GM12801 (cell line): ENCODE measurements around the gene LHFPL6.

Experiments used
- TF ChIP-seq, protein P1 (sequence below): IDR thresholded peaks from one replicate; pipeline ENCODE4 v1.5.1; 2011; ENCODE audit warnings: control low read depth; ENCODE audit not compliant: insufficient read length; ENCODE audit errors: extremely low read depth

The LHFPL6 gene

DNA sequence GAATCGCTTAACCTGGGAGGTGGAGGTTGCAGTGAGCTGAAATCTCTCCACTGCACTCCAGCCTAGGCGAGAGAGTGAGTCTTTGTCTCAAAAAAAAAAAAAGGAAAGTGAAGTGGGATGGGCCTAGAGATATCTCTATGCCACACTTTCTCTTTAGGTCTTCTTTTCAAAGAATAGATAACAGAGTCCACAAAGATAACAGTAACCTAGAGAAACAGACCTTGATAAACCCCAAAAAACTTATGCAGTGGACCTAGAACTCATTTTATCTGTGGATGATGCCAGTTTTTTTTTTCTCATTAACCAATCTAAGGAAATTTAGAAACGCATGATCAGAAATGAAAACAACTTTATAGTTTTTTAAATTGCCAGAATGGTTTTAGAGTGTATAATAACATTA lies 227.4 kb downstream of the LHFPL6 start:
- TF ChIP-seq, protein P1, sequence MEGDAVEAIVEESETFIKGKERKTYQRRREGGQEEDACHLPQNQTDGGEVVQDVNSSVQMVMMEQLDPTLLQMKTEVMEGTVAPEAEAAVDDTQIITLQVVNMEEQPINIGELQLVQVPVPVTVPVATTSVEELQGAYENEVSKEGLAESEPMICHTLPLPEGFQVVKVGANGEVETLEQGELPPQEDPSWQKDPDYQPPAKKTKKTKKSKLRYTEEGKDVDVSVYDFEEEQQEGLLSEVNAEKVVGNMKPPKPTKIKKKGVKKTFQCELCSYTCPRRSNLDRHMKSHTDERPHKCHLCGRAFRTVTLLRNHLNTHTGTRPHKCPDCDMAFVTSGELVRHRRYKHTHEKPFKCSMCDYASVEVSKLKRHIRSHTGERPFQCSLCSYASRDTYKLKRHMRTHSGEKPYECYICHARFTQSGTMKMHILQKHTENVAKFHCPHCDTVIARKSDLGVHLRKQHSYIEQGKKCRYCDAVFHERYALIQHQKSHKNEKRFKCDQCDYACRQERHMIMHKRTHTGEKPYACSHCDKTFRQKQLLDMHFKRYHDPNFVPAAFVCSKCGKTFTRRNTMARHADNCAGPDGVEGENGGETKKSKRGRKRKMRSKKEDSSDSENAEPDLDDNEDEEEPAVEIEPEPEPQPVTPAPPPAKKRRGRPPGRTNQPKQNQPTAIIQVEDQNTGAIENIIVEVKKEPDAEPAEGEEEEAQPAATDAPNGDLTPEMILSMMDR = no peak

DNA sequence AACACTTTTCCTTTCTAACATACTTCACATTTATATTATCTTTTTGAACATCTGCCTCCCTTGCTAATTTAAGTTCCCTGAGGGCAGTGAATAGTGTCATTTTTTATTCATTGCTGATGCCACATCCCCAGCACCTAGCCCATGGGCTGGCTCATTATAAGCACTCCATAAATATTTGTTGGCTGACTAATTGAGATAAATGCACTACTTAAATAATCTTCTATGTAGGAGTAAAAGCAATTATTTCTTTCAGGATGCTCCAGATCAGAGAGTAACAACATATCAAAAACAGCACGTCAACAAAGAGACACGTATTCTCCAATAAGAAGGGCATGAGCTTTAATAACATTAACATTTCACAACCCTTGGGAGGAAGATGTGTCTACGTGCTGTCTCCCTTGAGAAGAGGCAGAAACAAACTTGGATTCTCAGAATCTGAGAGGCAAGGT lies 228.2 kb downstream of the LHFPL6 start:
- TF ChIP-seq, protein P1 = no peak

DNA sequence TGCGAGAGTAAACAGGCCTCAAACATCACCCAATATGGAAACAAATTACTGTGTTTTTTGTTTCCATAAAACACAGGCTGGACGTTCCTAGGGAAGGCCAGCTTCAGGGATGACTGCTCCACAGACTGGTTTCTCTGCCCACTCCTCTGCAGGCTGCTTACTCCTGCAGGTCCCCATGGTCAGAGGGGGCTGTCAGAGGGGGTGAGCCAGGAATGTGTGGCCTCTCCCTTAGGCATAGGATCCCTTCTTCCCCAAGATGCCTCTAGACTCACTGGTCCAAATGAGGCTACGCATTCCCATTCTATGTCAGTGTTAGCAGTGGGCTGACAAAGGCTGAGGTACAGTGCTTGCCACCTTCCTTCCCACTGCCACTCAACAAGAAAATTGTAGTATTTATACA lies 229.8 kb downstream of the LHFPL6 start:
- TF ChIP-seq, protein P1 = no peak

DNA sequence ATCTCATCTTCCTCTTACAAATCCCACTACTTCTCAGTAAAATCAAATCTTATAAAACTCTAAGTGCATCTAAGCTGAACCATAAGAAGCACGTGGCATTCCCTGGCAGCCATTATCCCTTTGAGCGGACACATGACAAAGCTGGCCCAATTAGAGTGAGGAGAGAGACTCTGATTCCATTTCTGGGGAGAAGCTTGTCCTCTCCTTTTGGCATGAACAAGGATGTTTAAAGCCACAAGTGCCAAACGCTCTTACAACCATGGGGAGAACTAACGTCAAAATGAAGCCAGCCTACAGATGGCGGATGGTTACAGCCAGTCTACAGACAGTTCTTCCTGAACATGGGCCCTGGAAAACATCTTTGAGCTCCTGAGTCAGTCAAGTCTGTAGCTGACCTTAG lies 231.3 kb downstream of the LHFPL6 start:
- TF ChIP-seq, protein P1 = no peak

DNA sequence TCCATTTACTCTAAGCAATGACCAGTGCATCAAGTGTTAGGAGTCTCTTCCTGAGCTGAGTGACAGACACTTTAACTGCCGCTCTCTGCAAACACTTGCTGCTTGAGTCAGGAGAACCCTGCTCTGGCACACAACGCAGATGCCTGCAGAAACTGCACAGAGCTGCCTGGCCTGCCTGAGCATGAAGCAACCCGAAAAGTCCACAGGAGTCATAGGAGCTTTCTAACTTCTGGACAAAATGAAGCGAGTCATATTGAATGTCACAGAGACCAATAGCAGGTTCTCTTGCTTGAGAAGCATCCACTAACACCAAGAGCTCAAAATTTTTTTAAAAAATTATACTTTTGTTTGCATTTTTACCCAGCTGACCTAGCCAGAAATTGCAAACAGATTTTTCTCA lies 232.4 kb downstream of the LHFPL6 start:
- TF ChIP-seq, protein P1 = no peak

DNA sequence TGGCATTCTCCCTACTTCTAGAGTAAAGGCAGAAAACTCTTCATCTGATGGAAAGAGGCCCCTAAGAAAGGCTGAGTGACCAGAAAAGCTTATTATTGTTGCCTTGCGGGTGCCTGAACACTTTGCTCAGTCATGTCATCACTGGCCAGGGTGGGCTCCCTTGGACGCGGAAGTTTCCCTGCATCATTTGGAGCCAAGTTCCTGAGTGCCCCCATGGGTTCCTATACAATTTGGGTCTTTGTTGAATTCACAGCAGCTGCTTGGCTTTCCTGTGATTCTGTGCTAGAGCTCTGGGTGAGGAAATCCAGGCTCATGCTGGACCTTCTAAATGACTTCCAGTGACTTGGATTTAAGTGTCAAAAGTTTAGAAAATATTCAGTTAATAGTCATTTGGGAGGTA lies 232.9 kb downstream of the LHFPL6 start:
- TF ChIP-seq, protein P1 = no peak

DNA sequence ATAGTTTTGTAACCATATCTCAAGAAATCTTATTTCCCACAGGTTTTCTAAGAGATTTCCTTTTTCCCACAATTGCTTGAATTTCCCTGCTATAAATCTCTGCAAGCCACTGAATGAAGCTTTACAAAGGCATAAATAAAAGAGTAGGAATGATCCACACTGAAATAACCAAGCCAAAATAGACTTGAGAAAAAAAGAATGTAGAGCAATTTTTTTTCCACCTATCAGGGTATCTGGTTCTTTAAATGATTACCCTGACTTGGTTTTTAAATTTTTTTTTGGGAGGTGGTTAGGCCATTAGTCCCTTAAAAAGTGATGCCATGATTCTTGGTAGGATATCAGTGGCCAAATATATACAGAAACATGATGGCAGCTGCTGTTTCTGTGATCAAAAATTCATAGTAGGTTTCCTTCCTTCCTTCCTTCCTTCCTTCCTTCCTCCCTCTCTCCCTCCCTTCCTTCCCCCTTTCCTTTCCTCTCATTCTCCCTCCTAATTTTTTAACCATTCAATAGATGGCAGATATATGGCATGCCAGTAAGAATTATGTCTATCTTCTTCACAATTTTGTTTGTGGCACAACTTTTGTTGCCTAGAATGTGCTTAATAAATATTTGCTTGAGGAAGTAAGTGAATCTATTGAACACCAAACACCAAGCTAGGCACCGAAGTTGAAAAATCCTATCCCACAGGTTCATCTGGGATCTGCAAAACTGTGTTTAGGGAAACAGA lies 233.7 kb downstream of the LHFPL6 start:
- TF ChIP-seq, protein P1 = no peak

DNA sequence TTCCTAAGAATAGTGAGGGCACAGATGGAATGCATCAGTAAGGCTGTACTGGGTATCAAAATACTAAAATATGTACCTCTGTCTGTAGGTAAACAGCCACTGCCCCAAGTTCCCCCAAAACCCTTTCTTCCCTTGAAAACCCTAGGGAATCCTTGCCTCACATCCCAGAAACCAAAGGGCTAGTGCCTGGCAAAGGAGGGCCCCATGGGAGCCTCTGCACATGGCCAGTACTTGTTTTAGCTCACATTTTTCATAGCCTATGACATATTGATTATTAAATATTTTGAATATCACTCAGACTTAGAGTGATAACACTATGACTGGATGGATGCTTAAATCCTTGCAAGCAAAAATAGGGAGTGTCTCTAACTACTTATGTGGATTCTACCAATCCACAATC lies 237.1 kb downstream of the LHFPL6 start:
- TF ChIP-seq, protein P1 = no peak
